Anterior cingulate cortex (tissue), 58 donors: Measurements from ENCODE around the gene TCF20.

Experiments used
- DNase-seq, 58 donors: peaks; one replicate each; lab custom pipeline; 2025; lab: John Stamatoyannopoulos, UW

The TCF20 gene

GRCh38 chr22:42301077-42301741 is 30.8 kb upstream of the TCF20 start:
- no peak for DNase-seq

- DNase-seq: no peak
Observed at GRCh38 chr22:42300259-42301076, 30.0 kb upstream of the TCF20 start.

GRCh38 chr22:42299586-42300258 is 29.3 kb upstream of the TCF20 start:
- DNase-seq: peak in 1 of 58 donors; percentile 17

GRCh38 chr22:42298746-42299145 is 28.3 kb upstream of the TCF20 start:
- DNase-seq: no peak

GRCh38 chr22:42297778-42298177 is 27.3 kb upstream of the TCF20 start:
- no peak for DNase-seq

- no peak for DNase-seq
Observed at GRCh38 chr22:42296883-42297282, 26.4 kb upstream of the TCF20 start.

GRCh38 chr22:42296381-42296853 is 26.0 kb upstream of the TCF20 start:
- peak; percentile 17 to 89 (median 73) for DNase-seq

- peak in 3 of 58 donors; percentile 9 to 15 (median 13) for DNase-seq
Observed at GRCh38 chr22:42294034-42294985, 23.9 kb upstream of the TCF20 start.

- no peak for DNase-seq
Observed at GRCh38 chr22:42292732-42293520, 22.5 kb upstream of the TCF20 start.

- no peak for DNase-seq
Observed at GRCh38 chr22:42291287-42291686, 20.8 kb upstream of the TCF20 start.

GRCh38 chr22:42289671-42290541 is 19.5 kb upstream of the TCF20 start:
- peak in 10 of 58 donors; percentile 9 to 60 (median 20) for DNase-seq

GRCh38 chr22:42288791-42289190 is 18.3 kb upstream of the TCF20 start:
- DNase-seq: no peak

GRCh38 chr22:42287174-42287890 is 16.9 kb upstream of the TCF20 start:
- DNase-seq: no peak

GRCh38 chr22:42286205-42286604 is 15.8 kb upstream of the TCF20 start:
- DNase-seq: no peak

GRCh38 chr22:42285604-42286003 is 15.2 kb upstream of the TCF20 start:
- no peak for DNase-seq

GRCh38 chr22:42284643-42285181 is 14.3 kb upstream of the TCF20 start:
- DNase-seq: no peak

GRCh38 chr22:42284202-42284591 is 13.7 kb upstream of the TCF20 start:
- DNase-seq: no peak
